ENCODE results near the gene TAF5L. TPM values are rescaled to one million over a fixed set of nuclear protein-coding genes. Genes with fewer than 3 reads are reported as not detected.

Gene TAF5L
- total and polyA plus RNA-seq, 2 of the 4 experiments (the other 2 are of a cell fraction), result 17.9 to 18.6 TPM

GRCh38 chr1:229625915-229626831 lies at the start of gene TAF5L, which contains the start of gene URB2 (continued):
- no peak for TF ChIP-seq FOS (IDR thresholded peaks at IDR 0.05; ENCODE audit: low read depth, low read length)

- Histone ChIP-seq H4K20me1 (ENCODE audit: insufficient read depth, low read length) (no peaks in the 10 kb centered on the region), H3K4me2 (ENCODE audit: low read depth, low read length) (no peak overlapping the region), H2AK5ac (ENCODE audit: low read depth, low read length) (no peak overlapping the region), H3K9me3 (ENCODE audit: control insufficient read depth, insufficient read depth, low read length) (no peaks in the 10 kb centered on the region), H2BK15ac (ENCODE audit: low read depth, low read length) (no peak overlapping the region), H2AFZ (replicated peaks; ENCODE audit: low read length, poor library complexity) (no peak overlapping the region), H3K9me1 (ENCODE audit: insufficient read depth, low read length) (no peaks in the 10 kb centered on the region), H4K8ac (ENCODE audit: low read depth in 2 of 2, low read length in 2 of 2) (no peak overlapping the region), H3K23ac (ENCODE audit: low read depth, low read length) (no peak overlapping the region), H3K4me1 (ENCODE audit: control insufficient read depth, insufficient read depth, low read length) (no peaks in the 10 kb centered on the region), H2BK5ac (ENCODE audit: low read depth, low read length, poor library complexity, severe bottlenecking) (no peak overlapping the region), H3K18ac (ENCODE audit: low read depth, low read length) (no peak overlapping the region), H3K36me3 (ENCODE audit: control insufficient read depth, insufficient read depth, low read length) (no peaks in the 10 kb centered on the region), H2BK120ac (ENCODE audit: low read depth, low read length) (no peak overlapping the region), H3K79me1 (ENCODE audit: low read depth in 1 of 2, low read length in 2 of 2) (no peaks in the 10 kb centered on the region), H3K56ac (ENCODE audit: extremely low read depth, insufficient read depth, low read length) (no peak overlapping the region), H3K27me3 (ENCODE audit: control insufficient read depth, insufficient read depth, low read length) (no peaks in the 10 kb centered on the region), H2BK20ac (ENCODE audit: low read depth, low read length) (no peak overlapping the region), H3K14ac (replicated peaks; ENCODE audit: low read depth, low read length) (no peak overlapping the region), H3K4me3 (ENCODE audit: insufficient read depth, low read depth, low read length) (no peak overlapping the region), H2AK9ac (replicated peaks; ENCODE audit: low read depth, low read length, poor library complexity) (no peak overlapping the region), H3K27ac (ENCODE audit: insufficient read depth, low read length) (no peak overlapping the region), H3K9ac (ENCODE audit: low read depth, low read length) (no peak overlapping the region), H4K5ac (ENCODE audit: low read depth, low read length) (no peak overlapping the region), H4K91ac (ENCODE audit: insufficient read depth, low read depth, low read length) (no peak overlapping the region), H3K4ac (ENCODE audit: low read depth, low read length) (no peak overlapping the region)
- no TSS peak for BruUV-seq (replicated peaks)
- POLR2A ChIA-PET (ENCODE audit: unreplicated experiment), result no interaction called here
- CTCF ChIA-PET, result interaction anchor here (0.7 kb wide), 1 partner anchor 1385 kb away, joined by 7 read pairs; no protein-coding TSS in a partner anchor
- DNase-seq (no peak), ATAC-seq (ENCODE audit: low read depth) (no peak)
- in situ Hi-C loops (cut with MboI; ENCODE audit: low sequenced_read_pairs), result no loop called here
- intact Hi-C loops (cut with micrococcal nuclease), result no loop called here
- dilution Hi-C loops (cut with HindIII; ENCODE audit: low sequenced_read_pairs, unreplicated experiment), result no loop called here
- TF ChIP-seq CEBPB (IDR thresholded peaks at IDR 0.05; ENCODE audit: low read depth, low read length), result no peak
- no peak for TF ChIP-seq RFX5 (IDR thresholded peaks at IDR 0.05; ENCODE audit: low read depth, low read length)
- no peak for TF ChIP-seq CTCF (conservative IDR thresholded peaks at IDR 0.05; ENCODE audit: low read depth, low read length)
- no peak for TF ChIP-seq BHLHE40 (IDR thresholded peaks at IDR 0.05; ENCODE audit: low read depth, low read length)
- TF ChIP-seq CHD1 (IDR thresholded peaks at IDR 0.05; ENCODE audit: low read depth, low read length), result no peak
- no peak for TF ChIP-seq RCOR1 (IDR thresholded peaks at IDR 0.05; ENCODE audit: insufficient replicate concordance, low read length)
- TF ChIP-seq SMC3 (IDR thresholded peaks at IDR 0.05; ENCODE audit: low read depth, low read length), result no peak
- no peak for TF ChIP-seq POLR2A (IDR thresholded peaks at IDR 0.05; ENCODE audit: low read depth, low read length)
These were observed 49.5 kb upstream of the TAF5L start for GRCh38 chr1:229675396-229675795.
